GM19193 (cell line): ENCODE data around the gene PLCZ1.

Experiments used
- POLR2A ChIP-seq: IDR thresholded peaks from 4 replicates; pipeline ENCODE4 v1.6.1; 2011; ENCODE audit not compliant: insufficient read depth, insufficient read length; ENCODE audit errors: extremely low read depth

PLCZ1 gene

DNA sequence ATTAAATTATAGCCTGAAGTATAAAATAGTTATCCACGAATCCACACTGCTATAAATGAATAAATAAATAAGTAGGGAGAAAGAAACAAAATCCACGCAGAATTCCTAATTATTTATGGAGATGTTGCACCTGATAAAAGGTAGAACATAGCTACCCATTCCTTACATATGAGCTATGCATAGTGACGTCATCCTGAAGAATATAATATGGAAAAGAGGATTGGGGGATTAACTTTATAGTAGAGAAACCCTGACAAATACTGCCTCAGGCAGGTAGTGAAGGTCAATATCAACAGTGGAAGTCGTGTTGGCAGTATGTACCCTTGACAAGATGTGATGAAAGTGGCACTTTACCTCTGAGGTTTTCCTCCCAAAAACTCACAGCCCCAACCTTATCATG, 82.5 kb downstream of the PLCZ1 start:
- TF ChIP-seq POLR2A: no peak

DNA sequence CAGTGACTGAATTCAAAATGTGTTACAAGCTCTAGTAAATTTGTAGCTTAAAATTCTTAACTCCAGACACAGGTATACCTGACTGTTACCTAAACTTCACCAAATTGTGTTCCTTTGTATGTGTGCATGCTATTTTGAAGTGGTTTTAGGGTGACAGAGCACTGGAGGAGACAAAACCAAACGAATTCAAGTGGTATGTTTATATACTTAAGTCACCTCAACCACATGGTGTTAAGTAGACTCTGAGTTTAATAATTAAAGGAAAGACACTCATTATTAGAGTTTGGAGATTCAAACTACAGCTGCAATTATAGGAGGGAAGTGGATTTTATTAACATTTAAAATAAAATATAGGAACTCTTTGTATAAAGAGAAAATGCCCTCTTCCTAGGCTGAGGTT, 84.3 kb downstream of the PLCZ1 start:
- TF ChIP-seq POLR2A: no peak

DNA sequence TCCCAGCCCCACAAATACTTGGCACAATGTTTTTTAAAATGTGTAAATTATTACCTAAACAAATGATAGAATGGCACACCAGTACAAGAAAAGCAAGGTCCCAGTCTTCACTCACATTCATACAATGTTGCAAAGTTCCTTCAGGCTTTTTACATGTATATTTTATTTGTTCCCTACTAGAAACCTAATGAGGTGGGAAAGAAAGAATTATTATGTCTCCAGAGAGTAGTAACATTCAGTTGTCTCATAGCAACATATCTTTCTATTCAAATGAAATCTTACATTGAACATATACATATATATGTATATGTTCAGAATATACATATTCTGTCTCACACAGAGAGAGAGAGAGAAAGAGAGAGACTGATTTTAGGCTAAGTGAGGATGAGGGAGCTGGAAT, 85.2 kb downstream of the PLCZ1 start:
- no peak for TF ChIP-seq POLR2A

DNA sequence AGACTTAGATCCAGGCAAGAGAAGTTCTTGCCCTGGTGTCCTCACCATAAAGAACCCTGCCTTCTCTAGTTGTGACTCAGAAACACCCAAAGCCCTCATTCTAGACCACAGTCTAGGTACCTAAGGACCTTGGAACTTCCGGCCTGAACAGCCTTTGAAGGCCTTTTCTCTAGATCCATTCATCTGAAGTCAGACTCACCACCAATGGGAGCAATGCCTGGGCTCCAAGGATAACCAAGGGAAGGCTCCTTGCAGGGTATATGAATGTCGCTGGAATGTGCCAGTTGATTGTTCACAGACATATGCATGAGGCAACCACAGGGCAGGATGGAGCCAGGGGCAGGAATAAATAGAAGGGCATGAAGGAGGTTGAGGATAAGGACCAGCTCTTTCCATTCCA, 86.3 kb downstream of the PLCZ1 start:
- no peak for TF ChIP-seq POLR2A

DNA sequence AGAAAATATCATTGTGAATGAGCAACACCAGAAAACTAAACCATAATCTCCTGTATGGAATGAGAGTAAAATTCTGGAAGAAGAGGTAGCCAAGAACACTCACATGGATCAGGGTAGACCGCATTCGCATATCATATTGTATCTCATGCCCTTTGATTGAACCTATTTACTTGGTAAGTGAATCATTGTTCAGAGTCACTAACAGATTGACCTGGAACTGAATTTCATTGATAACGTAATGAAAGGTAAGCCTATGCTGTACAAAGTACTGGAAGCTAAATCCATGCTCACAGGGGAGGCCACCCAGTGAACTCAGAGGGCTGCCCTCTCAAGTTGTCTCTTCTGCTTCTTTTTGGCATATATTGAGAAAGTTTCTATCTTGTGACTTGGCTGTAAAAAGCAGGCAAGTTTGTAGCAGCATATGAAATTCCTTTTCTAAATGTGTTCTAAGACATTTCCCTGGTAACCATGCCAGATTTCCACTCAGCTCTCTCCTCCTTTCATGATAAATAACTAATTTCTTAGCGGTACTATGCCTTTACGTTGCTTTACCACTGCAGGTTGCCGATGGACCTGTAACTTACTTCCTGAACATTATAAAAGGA, 91.4 kb downstream of the PLCZ1 start:
- TF ChIP-seq POLR2A: no peak

DNA sequence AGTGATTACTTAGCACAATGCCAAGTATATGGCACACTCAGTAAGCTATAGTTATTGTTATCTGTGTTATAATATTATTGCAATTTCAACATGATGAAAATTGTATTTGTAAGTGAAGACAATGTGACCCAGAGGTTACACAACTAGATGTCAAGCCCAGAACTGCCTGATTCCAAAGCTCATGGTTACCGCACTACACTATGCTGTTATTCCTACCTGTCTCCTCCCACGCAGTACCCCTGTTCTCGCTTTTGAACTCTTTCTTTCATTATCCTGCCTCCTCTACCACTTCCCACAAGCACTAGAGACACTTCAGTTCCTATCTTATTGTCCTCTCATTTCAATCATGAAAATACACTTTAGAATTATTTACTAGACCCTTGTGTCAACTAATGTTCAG, 93.2 kb downstream of the PLCZ1 start:
- TF ChIP-seq POLR2A: no peak

DNA sequence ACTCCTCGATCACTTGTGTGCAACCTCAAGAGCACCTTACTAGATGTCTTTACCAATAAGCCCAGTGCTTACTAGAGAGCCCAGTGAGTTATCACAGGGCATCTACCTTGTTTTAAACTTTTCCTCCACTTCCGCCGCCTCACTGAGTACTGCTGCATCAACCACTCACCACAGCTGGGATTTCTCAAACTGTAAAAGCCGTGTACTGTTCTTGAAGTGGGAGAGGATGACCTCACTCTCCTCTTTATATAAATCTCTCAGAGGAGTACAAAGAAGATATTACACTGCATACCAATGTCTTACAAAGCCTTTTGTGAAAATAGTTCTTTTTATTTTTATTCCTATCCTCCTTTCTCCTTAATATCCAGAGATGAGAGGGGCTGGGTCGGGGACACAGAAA, 94.1 kb downstream of the PLCZ1 start:
- no peak for TF ChIP-seq POLR2A

DNA sequence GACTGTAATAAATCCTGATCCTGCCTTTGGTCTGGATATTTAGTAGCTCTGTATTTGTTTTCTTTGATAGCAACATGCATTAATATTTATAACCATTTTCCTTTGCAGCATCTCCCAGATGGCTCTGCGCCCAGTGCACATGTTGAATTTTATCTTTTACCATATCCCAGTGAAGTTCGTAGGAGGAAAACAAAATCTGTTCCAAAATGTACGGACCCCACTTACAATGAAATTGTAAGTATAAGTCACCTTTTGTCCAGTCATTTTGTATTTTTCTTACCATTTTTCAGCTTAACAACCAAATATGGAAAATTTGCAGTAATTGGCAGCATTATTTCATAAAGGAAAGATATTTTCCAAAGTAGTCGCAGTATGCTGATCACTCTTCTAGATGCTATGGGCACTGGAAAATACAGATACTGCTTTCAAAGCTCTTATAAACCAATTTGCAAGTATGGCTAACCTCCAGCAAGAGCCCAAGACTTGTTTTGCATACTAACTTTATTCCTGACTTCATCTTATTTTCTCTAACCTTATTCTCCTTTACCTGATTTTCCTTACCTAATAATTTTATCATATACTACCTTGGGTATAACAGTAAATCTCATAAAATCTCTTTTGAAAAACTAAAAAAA, 97.4 kb downstream of the PLCZ1 start:
- no peak for TF ChIP-seq POLR2A

DNA sequence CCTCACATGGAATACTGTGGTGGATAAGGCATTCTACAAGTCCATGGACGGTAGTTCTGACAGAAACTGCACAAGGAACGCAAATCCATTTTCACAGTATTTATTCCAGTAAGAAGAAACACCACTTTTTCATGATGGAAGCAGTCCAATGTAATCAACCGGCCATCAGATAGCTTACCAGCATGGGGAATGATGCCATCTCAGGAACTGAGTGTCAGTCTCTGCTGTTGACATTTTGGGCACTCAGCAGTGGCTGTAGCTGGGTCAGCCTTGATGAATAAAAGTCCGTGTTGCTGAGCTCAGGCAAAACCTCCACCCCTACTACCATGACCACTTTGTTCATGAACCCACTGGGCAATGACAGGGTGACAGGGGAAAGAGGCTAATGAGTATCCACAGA, 103.4 kb downstream of the PLCZ1 start:
- no peak for TF ChIP-seq POLR2A
